ENCODE data around the gene USP25.

USP25 gene

GRCh38 chr21:15795533-15795932, 65.8 kb downstream of the USP25 start:
- no peak for TF ChIP-seq CTCF (IDR thresholded peaks at IDR 0.05; ENCODE audit: low read depth, low read length, missing control alignments)
- H3K4me3 ChIP-seq (ENCODE audit: low read depth, low read length), result no peak overlapping the region
- no peak for DNase-seq (ENCODE audit: low read depth)

GRCh38 chr21:15797577-15798363, 68.0 kb downstream of the USP25 start:
- DNase-seq (ENCODE audit: low read depth), result no peak
- H3K4me3 ChIP-seq (ENCODE audit: low read depth, low read length), result no peak overlapping the region
- TF ChIP-seq CTCF (IDR thresholded peaks at IDR 0.05; ENCODE audit: low read depth, low read length, missing control alignments), result no peak

- no peak for TF ChIP-seq CTCF (IDR thresholded peaks at IDR 0.05; ENCODE audit: low read depth, low read length, missing control alignments)
- no peak overlapping the region for H3K4me3 ChIP-seq (ENCODE audit: low read depth, low read length)
- DNase-seq (ENCODE audit: low read depth), result no peak
Observed at GRCh38 chr21:15801352-15801863, 71.6 kb downstream of the USP25 start.

GRCh38 chr21:15804247-15805005, 74.6 kb downstream of the USP25 start:
- H3K4me3 ChIP-seq (ENCODE audit: low read depth, low read length), result no peak overlapping the region
- no peak for TF ChIP-seq CTCF (IDR thresholded peaks at IDR 0.05; ENCODE audit: low read depth, low read length, missing control alignments)
- no peak for DNase-seq (ENCODE audit: low read depth)

GRCh38 chr21:15809065-15809464, 79.3 kb downstream of the USP25 start:
- TF ChIP-seq CTCF (IDR thresholded peaks at IDR 0.05; ENCODE audit: low read depth, low read length, missing control alignments), result no peak
- H3K4me3 ChIP-seq (ENCODE audit: low read depth, low read length), result no peak overlapping the region
- no peak for DNase-seq (ENCODE audit: low read depth)

- DNase-seq (ENCODE audit: low read depth), result no peak
- no peak overlapping the region for H3K4me3 ChIP-seq (ENCODE audit: low read depth, low read length)
- TF ChIP-seq CTCF (IDR thresholded peaks at IDR 0.05; ENCODE audit: low read depth, low read length, missing control alignments), result no peak
Observed at GRCh38 chr21:15809818-15810217, 80.0 kb downstream of the USP25 start.
